Uterus (tissue), 2 donors: Measurements from ENCODE around the gene MLF2.

ENCODE experiments used
- CTCF ChIP-seq, 4 experiments: fragments of 200-600 bp in 2 of 4; fragments of 450-650 bp in 2 of 4; sonication (generic) in 2 of 4; IDR thresholded peaks; one replicate each; pipeline ENCODE4 v1.5.1; 2016 to 2019; ENCODE audit warnings: antibody characterized with exemption in 4 of 4, mild to moderate bottlenecking in 2 of 4, moderate library complexity in 1 of 4
- POLR2A ChIP-seq, 2 donors: fragments of 450-650 bp; IDR thresholded peaks; one replicate each; pipeline ENCODE4 v1.6.1; 2016; ENCODE audit warnings: antibody characterized with exemption in 2 of 2, mild to moderate bottlenecking in 1 of 2, moderate library complexity in 1 of 2

DNA sequence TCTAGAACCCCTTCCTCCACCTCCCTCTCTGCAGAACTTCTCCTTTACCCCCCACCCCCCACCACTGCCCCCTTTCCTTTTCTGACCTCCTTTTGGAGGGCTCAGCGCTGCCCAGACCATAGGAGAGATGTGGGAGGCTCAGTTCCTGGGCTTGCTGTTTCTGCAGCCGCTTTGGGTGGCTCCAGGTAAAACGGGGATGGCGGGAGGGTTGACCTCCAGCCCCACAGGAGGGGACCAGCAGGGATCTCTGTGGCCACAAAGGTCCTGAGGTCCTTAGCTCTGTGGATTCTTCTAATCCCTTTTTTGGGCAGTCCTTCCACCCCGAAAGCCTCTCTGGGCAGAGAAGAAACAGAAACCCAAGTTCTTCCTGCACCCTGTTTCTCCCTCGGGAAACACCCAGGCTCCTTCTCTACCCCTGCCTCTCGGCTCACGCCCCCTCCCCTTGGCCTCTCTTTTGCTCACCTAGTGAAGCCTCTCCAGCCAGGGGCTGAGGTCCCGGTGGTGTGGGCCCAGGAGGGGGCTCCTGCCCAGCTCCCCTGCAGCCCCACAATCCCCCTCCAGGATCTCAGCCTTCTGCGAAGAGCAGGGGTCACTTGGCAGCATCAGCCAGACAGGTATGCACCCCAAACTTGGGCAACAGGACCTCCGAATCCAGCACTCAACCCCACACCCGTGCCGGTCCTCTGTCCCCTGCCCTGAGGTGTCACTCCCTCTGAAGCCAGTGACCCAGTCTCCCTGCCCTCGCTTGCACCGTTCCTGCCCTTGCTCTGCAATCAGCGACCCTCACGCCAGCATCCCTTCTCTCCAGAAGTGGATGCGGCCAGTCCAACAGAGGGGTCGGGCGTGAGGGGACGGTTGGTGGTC lies 20.0 kb upstream of the MLF2 start:
- no peak for TF ChIP-seq CTCF (IDR thresholded peaks at IDR 0.05)
- no peak for TF ChIP-seq POLR2A (IDR thresholded peaks at IDR 0.05)
